Measurements from ENCODE around the gene CACYBP. TPM values are rescaled to one million over a fixed set of nuclear protein-coding genes. Genes with fewer than 3 reads are reported as not detected.

Gene CACYBP
- total RNA-seq, 1 experiment from 2014 or later = 137 TPM

GRCh38 chr1:175009532-175009931, 9.8 kb downstream of the CACYBP start:
- Histone ChIP-seq H3K36me3 (ENCODE audit: control insufficient read depth, insufficient read depth, low read length) (peaks cover 72% of the 10 kb centered on the region), H3K27me3 (ENCODE audit: control insufficient read depth, insufficient read depth, low read length) (no peaks in the 10 kb centered on the region), H3K9me3 (ENCODE audit: control insufficient read depth, insufficient read depth, low read depth, low read length) (no peaks in the 10 kb centered on the region), H3K27ac (ENCODE audit: low read length) (no peak overlapping the region), H3K4me1 (ENCODE audit: control insufficient read depth, insufficient read depth, low read length) (no peaks in the 10 kb centered on the region), H3K4me3 (ENCODE audit: low read depth in 2 of 2, low read length in 2 of 2) (no peak overlapping the region)
- ChIA-PET POLR2A (no interaction called here), CTCF (no interaction called here)
- in situ Hi-C loops (cut with HindIII; ENCODE audit: low pct_unique_long_range_greater_than_20kb, low sequenced_read_pairs) (no loop called here), intact Hi-C loops (cut with micrococcal nuclease; ENCODE audit: unreplicated experiment) (no loop called here)
- ATAC-seq (no peak), DNase-seq (ENCODE audit: low read depth, low spot score) (no peak)
- BruUV-seq (replicated peaks) = no TSS peak
- TF ChIP-seq REST (IDR thresholded peaks at IDR 0.05; ENCODE audit: insufficient read depth in 1 of 2, low read depth in 2 of 2, low read length in 1 of 2) (no peak), TCF7L2 (IDR thresholded peaks at IDR 0.05; ENCODE audit: low read depth, low read length) (no peak), SIN3A (IDR thresholded peaks at IDR 0.05; ENCODE audit: borderline replicate concordance, insufficient read depth, low read depth, low read length) (no peak), POLR2AphosphoS5 (IDR thresholded peaks at IDR 0.05; ENCODE audit: low read depth, low read length) (no peak), CTCF (IDR thresholded peaks at IDR 0.05) (no peak)

- Histone ChIP-seq H3K36me3 (ENCODE audit: control insufficient read depth, insufficient read depth, low read length) (peaks cover 43% of the 10 kb centered on the region), H3K27me3 (ENCODE audit: control insufficient read depth, insufficient read depth, low read length) (no peaks in the 10 kb centered on the region), H3K4me1 (ENCODE audit: control insufficient read depth, insufficient read depth, low read length) (no peaks in the 10 kb centered on the region), H3K4me3 (ENCODE audit: low read depth in 2 of 2, low read length in 2 of 2) (no peak overlapping the region), H3K9me3 (ENCODE audit: control insufficient read depth, insufficient read depth, low read depth, low read length) (no peaks in the 10 kb centered on the region), H3K27ac (ENCODE audit: low read length) (no peak overlapping the region)
- no peak for DNase-seq (ENCODE audit: low read depth, low spot score)
- intact Hi-C loops (cut with micrococcal nuclease; ENCODE audit: unreplicated experiment) (no loop called here), in situ Hi-C loops (cut with HindIII; ENCODE audit: low pct_unique_long_range_greater_than_20kb, low sequenced_read_pairs) (no loop called here)
- no peak for TF ChIP-seq SIN3A (IDR thresholded peaks at IDR 0.05; ENCODE audit: borderline replicate concordance, insufficient read depth, low read depth, low read length)
- no peak for TF ChIP-seq TCF7L2 (IDR thresholded peaks at IDR 0.05; ENCODE audit: low read depth, low read length)
- no peak for TF ChIP-seq POLR2AphosphoS5 (IDR thresholded peaks at IDR 0.05; ENCODE audit: low read depth, low read length)
- no peak for TF ChIP-seq CTCF (IDR thresholded peaks at IDR 0.05)
- TF ChIP-seq REST (IDR thresholded peaks at IDR 0.05; ENCODE audit: insufficient read depth in 1 of 2, low read depth in 2 of 2, low read length in 1 of 2) = no peak
- BruUV-seq (replicated peaks) = TSS peak; percentile 12
- CTCF ChIA-PET = no interaction called here
- ATAC-seq = no peak
- POLR2A ChIA-PET = no interaction called here
These were observed 13.7 kb downstream of the CACYBP start for GRCh38 chr1:175013445-175013844.

Measured in Panc1 (cell line).